ENCODE data around the gene FOXP1.

- TF ChIP-seq CTCF (IDR thresholded peaks at IDR 0.05; ENCODE audit: poor library complexity, severe bottlenecking) = peak; percentile 32
- no peak for TF ChIP-seq EZH2 (IDR thresholded peaks at IDR 0.05; ENCODE audit: borderline replicate concordance, insufficient read depth, low read length, poor library complexity, severe bottlenecking)
- no peak for TF ChIP-seq POLR2AphosphoS5 (IDR thresholded peaks at IDR 0.05)
These were observed 186.5 kb downstream of the FOXP1 start for GRCh38 chr3:71397046-71397445.
